Activated CD8-positive, alpha-beta memory T cell treated with anti-CD3 and anti-CD28 coated beads, Interleukin-2, amount 10 ng/mL, durations not matched to agents 7 days and 5 days (primary cell): Measurements from ENCODE around the gene CSK. TPM values are rescaled to one million over a fixed set of nuclear protein-coding genes. Genes with fewer than 3 reads are reported as not detected.

Source experiments
- ATAC-seq: fragments of 150-1000 bp; cut with Tn5 transposase; one replicate; pipeline ENCODE4 v1.10.0; 2021; ENCODE audit warnings: moderate library complexity
- CTCF ChIA-PET: fragments of 350-600 bp; sonication (Branson Sonifier 250); formaldehyde crosslinking; loops from one replicate; lab custom pipeline; 2021; ENCODE audit warnings: antibody characterized with exemption; lab: Charles Lee
- DNase-seq: peaks from one replicate; pipeline ENCODE4 v3.0.0-alpha.2; 2020
- H3K27ac Mint-ChIP-seq: one replicate; pipeline ENCODE4 v1.8.0; 2021; ENCODE audit warnings: mild to moderate bottlenecking, mixed read lengths
- H3K27me3 Mint-ChIP-seq: one replicate; pipeline ENCODE4 v1.8.0; 2021; ENCODE audit warnings: mixed read lengths
- H3K36me3 Mint-ChIP-seq: one replicate; pipeline ENCODE4 v1.8.0; 2021; ENCODE audit warnings: mild to moderate bottlenecking, mixed read lengths
- H3K4me1 Mint-ChIP-seq: one replicate; pipeline ENCODE4 v1.8.0; 2021; ENCODE audit warnings: mixed read lengths
- H3K4me3 Mint-ChIP-seq: one replicate; pipeline ENCODE4 v1.8.0; 2021; ENCODE audit warnings: mild to moderate bottlenecking, moderate library complexity, mixed read lengths
- H3K9me3 Mint-ChIP-seq: one replicate; pipeline ENCODE4 v1.8.0; 2022; ENCODE audit warnings: low read depth, mixed read lengths
- total RNA-seq, 2 experiments: library from RNA; stranded (reverse); gene quantifications; one replicate each; pipeline ENCODE4 v1.2.3, GENCODE V29; 2021

CSK gene
- total RNA-seq, 2 experiments from 2014 or later, result 349 to 369 TPM

- Mint-ChIP-seq H3K27ac (no peak overlapping the region), H3K36me3 (peaks cover 9% of the 10 kb centered on the region), H3K27me3 (no peaks in the 10 kb centered on the region), H3K9me3 (no peaks in the 10 kb centered on the region), H3K4me1 (peaks cover 43% of the 10 kb centered on the region), H3K4me3 (peak overlapping the region; percentile 87)
- DNase-seq (no peak), ATAC-seq (no peak)
- CTCF ChIA-PET, result interaction anchor here (1.0 to 4.0 kb wide), 9 partner anchors 29 to 205 kb away, joined by 4 to 25 read pairs (median 8); no protein-coding TSS in a partner anchor
Observed at GRCh38 chr15:74840851-74841775, 59.2 kb downstream of the CSK start.

- DNase-seq, result no peak
- Mint-ChIP-seq H3K27me3 (no peaks in the 10 kb centered on the region), H3K9me3 (no peaks in the 10 kb centered on the region), H3K4me1 (peaks cover 47% of the 10 kb centered on the region), H3K4me3 (peak overlapping the region; percentile 87), H3K27ac (peak overlapping the region; percentile 82), H3K36me3 (peaks cover 12% of the 10 kb centered on the region)
- CTCF ChIA-PET, result interaction anchor here (1.0 to 3.9 kb wide), 11 partner anchors 10 to 206 kb away, joined by 4 to 17 read pairs (median 8); no protein-coding TSS in a partner anchor
- no peak for ATAC-seq
Observed at GRCh38 chr15:74841891-74842373, 60.1 kb downstream of the CSK start.

- no peaks in the 10 kb centered on the region for H3K27me3 Mint-ChIP-seq
- H3K27ac Mint-ChIP-seq, result peak within 1 kb of the TSS; percentile 93
- peak within 1 kb of the TSS; percentile 87 for H3K4me3 Mint-ChIP-seq
- peak; percentile 87 for ATAC-seq
- peaks cover 47% of the 10 kb centered on the region for H3K4me1 Mint-ChIP-seq
- peak; percentile 95 for DNase-seq
- no peaks in the 10 kb centered on the region for H3K9me3 Mint-ChIP-seq
- peaks cover 19% of the 10 kb centered on the region for H3K36me3 Mint-ChIP-seq
- CTCF ChIA-PET, result interaction anchor here (0.7 to 3.9 kb wide), 12 partner anchors 11 to 74 kb away, joined by 3 to 17 read pairs (median 8); no protein-coding TSS in a partner anchor
Observed at GRCh38 chr15:74842581-74843444, 60.9 kb downstream of the CSK start, which contains the start of gene ULK3. Gene ULK3, minus strand, starts transcription at chr15:74843156. Its CDS starts 51 bp downstream, at chr15:74843105.

DNA sequence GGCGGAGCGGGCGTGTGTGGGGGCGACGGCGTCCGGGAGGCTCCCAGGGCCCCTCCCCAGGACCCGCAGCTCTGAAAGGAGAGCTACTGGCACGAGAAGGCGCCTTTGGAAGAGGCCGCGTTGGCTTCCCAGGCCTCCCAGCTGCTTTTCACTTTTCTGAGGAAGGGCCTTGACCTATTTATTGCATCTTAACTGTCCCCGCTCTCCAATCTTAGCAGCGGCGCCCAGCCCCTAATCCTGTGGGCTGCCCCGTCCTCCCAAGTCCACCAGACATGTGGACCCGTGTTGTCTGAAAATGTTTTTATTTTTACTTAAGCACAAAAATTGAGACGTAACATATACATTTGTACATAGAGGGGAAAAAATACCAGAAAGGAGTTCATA, 61.6 kb downstream of the CSK start:
- H3K9me3 Mint-ChIP-seq, result no peaks in the 10 kb centered on the region
- peak overlapping the region; percentile 87 for H3K4me3 Mint-ChIP-seq
- peaks cover 23% of the 10 kb centered on the region for H3K36me3 Mint-ChIP-seq
- no peak for ATAC-seq
- peaks cover 47% of the 10 kb centered on the region for H3K4me1 Mint-ChIP-seq
- CTCF ChIA-PET, result interaction anchor here (0.7 to 3.9 kb wide), 11 partner anchors 11 to 74 kb away, joined by 3 to 17 read pairs (median 6); no protein-coding TSS in a partner anchor
- DNase-seq, result no peak
- H3K27ac Mint-ChIP-seq, result peak overlapping the region; percentile 93
- H3K27me3 Mint-ChIP-seq, result no peaks in the 10 kb centered on the region

GRCh38 chr15:74843891-74844299, 62.0 kb downstream of the CSK start:
- Mint-ChIP-seq H3K9me3 (no peaks in the 10 kb centered on the region), H3K4me3 (peak overlapping the region; percentile 87), H3K36me3 (peaks cover 27% of the 10 kb centered on the region), H3K27ac (peak overlapping the region; percentile 93), H3K27me3 (no peaks in the 10 kb centered on the region), H3K4me1 (peaks cover 47% of the 10 kb centered on the region)
- CTCF ChIA-PET, result interaction anchor here (0.7 to 3.9 kb wide), 18 partner anchors 8 to 199 kb away, joined by 3 to 19 read pairs (median 6); no protein-coding TSS in a partner anchor
- DNase-seq (no peak), ATAC-seq (no peak)

DNA sequence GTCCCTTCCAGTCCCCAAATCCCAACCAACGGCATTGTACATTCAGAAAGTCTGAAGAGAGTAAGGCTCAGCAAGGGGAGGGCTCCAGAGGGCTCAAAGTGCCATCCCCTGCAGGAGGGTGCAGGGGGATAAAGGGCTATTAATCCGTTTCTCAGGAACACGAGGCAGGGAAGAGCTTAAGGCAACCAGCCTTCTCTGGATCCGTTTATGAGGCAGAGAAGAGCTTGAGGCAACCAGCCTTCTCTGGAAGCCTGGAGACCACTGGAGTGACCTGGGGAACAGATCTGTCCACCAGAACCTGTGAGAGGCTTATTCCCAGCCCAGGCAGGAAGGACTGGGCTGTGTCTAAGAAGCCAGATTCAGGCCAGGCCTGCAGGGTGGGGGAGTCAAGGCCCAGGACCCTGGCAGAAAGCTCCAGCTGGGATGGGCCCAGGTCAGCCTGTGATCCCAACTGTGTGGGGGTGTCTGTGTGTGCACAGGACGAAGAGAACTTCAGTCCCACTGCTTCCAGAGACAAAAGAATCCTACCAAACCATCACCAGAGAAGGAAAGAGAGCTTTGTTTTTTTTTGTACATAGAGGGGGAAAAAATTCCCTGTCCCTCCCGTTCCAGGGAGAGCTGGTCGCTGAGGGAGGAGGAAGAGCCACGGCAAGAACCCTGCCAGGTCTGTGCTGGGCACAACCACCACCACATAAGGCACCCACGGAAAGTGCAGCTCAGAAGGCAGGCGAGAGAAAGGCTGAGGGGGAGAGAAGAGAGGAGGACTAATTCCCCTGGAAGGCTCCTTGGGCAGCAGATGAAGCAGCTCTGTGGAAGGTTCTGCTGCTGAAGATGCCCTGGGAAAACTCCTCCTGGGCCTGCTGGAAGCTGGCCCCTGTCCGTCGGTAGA, 62.7 kb downstream of the CSK start:
- CTCF ChIA-PET, result interaction anchor here (0.9 to 3.9 kb wide), 22 partner anchors 9 to 198 kb away, joined by 3 to 19 read pairs (median 4); partner anchors contain the start of genes FAM219B and MPI
- H3K4me3 Mint-ChIP-seq, result peak overlapping the region; percentile 44
- peaks cover 47% of the 10 kb centered on the region for H3K4me1 Mint-ChIP-seq
- no peaks in the 10 kb centered on the region for H3K27me3 Mint-ChIP-seq
- no peak for DNase-seq
- H3K27ac Mint-ChIP-seq, result peak overlapping the region; percentile 93
- H3K36me3 Mint-ChIP-seq, result peaks cover 29% of the 10 kb centered on the region
- H3K9me3 Mint-ChIP-seq, result no peaks in the 10 kb centered on the region
- ATAC-seq, result no peak

GRCh38 chr15:74845208-74845568, 63.3 kb downstream of the CSK start:
- ATAC-seq, result peak; percentile 56
- peaks cover 33% of the 10 kb centered on the region for H3K36me3 Mint-ChIP-seq

DNA sequence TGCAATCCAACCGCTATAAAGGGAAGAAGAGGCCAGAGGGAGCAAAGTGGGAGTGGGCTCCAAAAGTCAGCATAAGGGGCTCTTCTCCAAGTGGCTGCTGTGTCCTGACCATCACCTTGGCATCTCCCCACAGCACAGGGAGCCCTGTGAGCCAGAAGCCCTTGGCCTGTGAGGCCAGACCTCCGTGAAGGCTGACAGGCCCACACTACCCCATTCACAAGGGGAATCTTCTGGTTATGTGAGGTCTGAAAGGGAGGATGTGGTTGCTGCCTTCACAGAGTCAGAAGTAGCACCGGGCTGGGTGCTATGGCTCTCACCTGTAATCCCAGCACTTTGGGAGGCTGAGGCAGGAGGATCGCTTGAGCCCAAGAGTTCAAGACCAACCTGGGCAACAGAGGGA, 63.7 kb downstream of the CSK start:
- CTCF ChIA-PET, result interaction anchor here (0.8 to 3.9 kb wide), 7 partner anchors 25 to 105 kb away, joined by 3 to 19 read pairs (median 7); partner anchors contain the start of gene FAM219B

More at GRCh38 chr15:74845208-74845568, 63.3 kb downstream of the CSK start:
- CTCF ChIA-PET, result interaction anchor here (0.9 to 3.9 kb wide), 20 partner anchors 9 to 198 kb away, joined by 3 to 19 read pairs (median 4); partner anchors contain the start of genes FAM219B and MPI
- H3K27ac Mint-ChIP-seq, result peak overlapping the region; percentile 93
- H3K27me3 Mint-ChIP-seq, result no peaks in the 10 kb centered on the region
- peak overlapping the region; percentile 44 for H3K4me3 Mint-ChIP-seq
- peaks cover 47% of the 10 kb centered on the region for H3K4me1 Mint-ChIP-seq
- peak; percentile 86 for DNase-seq
- no peaks in the 10 kb centered on the region for H3K9me3 Mint-ChIP-seq

DNA sequence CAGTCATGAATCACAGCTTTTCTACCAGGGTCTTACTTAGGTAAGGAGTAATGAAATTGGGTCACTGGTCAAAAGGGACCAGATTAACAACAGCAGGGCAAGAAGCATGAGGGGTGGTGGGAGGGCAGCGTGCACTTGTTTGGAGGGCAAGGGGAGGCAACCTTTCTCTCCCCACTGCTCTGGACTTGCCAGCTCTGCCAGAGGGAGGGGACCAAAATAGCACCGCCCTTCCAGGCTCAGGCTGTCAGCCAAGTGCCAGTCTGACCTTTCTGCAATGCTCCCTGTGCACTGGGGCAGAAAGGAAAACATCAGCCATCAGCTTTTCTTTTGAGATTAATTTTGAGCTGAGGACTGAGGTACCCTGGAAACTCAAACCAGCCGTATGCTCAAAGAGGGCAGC, 65.6 kb downstream of the CSK start:
- Mint-ChIP-seq H3K4me1 (peaks cover 32% of the 10 kb centered on the region), H3K36me3 (peaks cover 39% of the 10 kb centered on the region), H3K4me3 (no peak overlapping the region), H3K27ac (peak overlapping the region; percentile 11), H3K27me3 (no peaks in the 10 kb centered on the region), H3K9me3 (no peaks in the 10 kb centered on the region)
- ATAC-seq (no peak), DNase-seq (no peak)
- CTCF ChIA-PET, result interaction anchor here (1.0 to 2.3 kb wide), 6 partner anchors 7 to 54 kb away, joined by 3 to 10 read pairs (median 4); no protein-coding TSS in a partner anchor

More for the DNA sequence above, 63.7 kb downstream of the CSK start:
- peaks cover 33% of the 10 kb centered on the region for H3K36me3 Mint-ChIP-seq
- H3K9me3 Mint-ChIP-seq, result no peaks in the 10 kb centered on the region
- H3K27me3 Mint-ChIP-seq, result no peaks in the 10 kb centered on the region
- H3K4me1 Mint-ChIP-seq, result peaks cover 47% of the 10 kb centered on the region
- H3K4me3 Mint-ChIP-seq, result peak overlapping the region; percentile 44
- peak overlapping the region; percentile 93 for H3K27ac Mint-ChIP-seq
- ATAC-seq (peak; percentile 28), DNase-seq (peak; percentile 74)

- H3K36me3 Mint-ChIP-seq, result peaks cover 40% of the 10 kb centered on the region
- peaks cover 11% of the 10 kb centered on the region for H3K4me1 Mint-ChIP-seq
Observed at GRCh38 chr15:74850393-74850792, 68.5 kb downstream of the CSK start.

DNA sequence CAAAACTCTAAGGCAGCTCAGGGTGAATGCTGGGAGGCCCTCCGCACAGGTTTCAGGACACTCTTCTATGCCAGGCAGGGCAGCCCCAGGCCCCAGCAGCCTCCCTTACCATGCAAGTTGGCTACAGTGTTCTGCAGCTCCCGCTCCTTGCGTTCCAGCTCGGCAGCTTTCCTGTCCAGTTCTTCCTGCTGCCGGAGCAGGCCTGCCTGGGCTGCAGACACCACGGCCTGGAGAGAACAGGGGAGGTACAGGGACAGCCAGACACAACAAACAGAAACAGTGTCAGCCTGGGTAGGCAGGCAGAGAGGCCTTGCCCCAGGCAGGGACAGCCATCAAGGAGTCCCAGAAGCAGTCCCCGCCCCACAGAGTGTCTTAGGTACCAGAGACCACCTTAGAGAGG, 70.1 kb downstream of the CSK start:
- Mint-ChIP-seq H3K4me3 (no peak overlapping the region), H3K9me3 (no peaks in the 10 kb centered on the region), H3K27ac (no peak overlapping the region), H3K27me3 (no peaks in the 10 kb centered on the region), H3K4me1 (peaks cover 9% of the 10 kb centered on the region), H3K36me3 (peaks cover 35% of the 10 kb centered on the region)
- CTCF ChIA-PET, result no interaction called here
- ATAC-seq (no peak), DNase-seq (no peak)

More at GRCh38 chr15:74850393-74850792, 68.5 kb downstream of the CSK start:
- CTCF ChIA-PET, result interaction anchor here (0.8 kb wide), 1 partner anchor 51 kb away, joined by 3 read pairs; no protein-coding TSS in a partner anchor
- no peak for ATAC-seq
- Mint-ChIP-seq H3K9me3 (no peaks in the 10 kb centered on the region), H3K4me3 (no peak overlapping the region), H3K27me3 (no peaks in the 10 kb centered on the region), H3K27ac (no peak overlapping the region)
- DNase-seq, result no peak
